Activated CD8-positive, alpha-beta T cell treated with anti-CD3 and anti-CD28 coated beads for 36 hours (primary cell): ENCODE results near the gene SUCLG2. TPM values are rescaled to one million over a fixed set of nuclear protein-coding genes. Genes with fewer than 3 reads are reported as not detected.

Experiments used
- ATAC-seq: fragments of 200-7000 bp; cut with Tn5 transposase; one replicate; pipeline ENCODE4 v1.10.0; 2021; ENCODE audit warnings: mild to moderate bottlenecking, moderate library complexity
- CTCF ChIA-PET: fragments of 350-600 bp; sonication (Branson Sonifier 250); formaldehyde crosslinking; loops from one replicate; lab custom pipeline; 2021; ENCODE audit warnings: antibody characterized with exemption; lab: Charles Lee
- POLR2A ChIA-PET: fragments of 350-600 bp; sonication (Branson Sonifier 250); formaldehyde crosslinking; loops from one replicate; lab custom pipeline; 2021; ENCODE audit warnings: antibody characterized with exemption; lab: Charles Lee
- DNase-seq: peaks from one replicate; pipeline ENCODE4 v3.0.0-alpha.2; 2020
- H3K27ac Mint-ChIP-seq: one replicate; pipeline ENCODE4 v1.8.0; 2021; ENCODE audit warnings: mild to moderate bottlenecking, mixed read lengths
- H3K27me3 Mint-ChIP-seq: one replicate; pipeline ENCODE4 v1.8.0; 2021; ENCODE audit warnings: mixed read lengths
- H3K36me3 Mint-ChIP-seq: one replicate; pipeline ENCODE4 v1.8.0; 2021; ENCODE audit warnings: low read depth, mixed read lengths
- H3K4me1 Mint-ChIP-seq: one replicate; pipeline ENCODE4 v1.8.0; 2021; ENCODE audit warnings: low read depth, mixed read lengths
- H3K4me3 Mint-ChIP-seq: one replicate; pipeline ENCODE4 v1.8.0; 2021; ENCODE audit warnings: mild to moderate bottlenecking, moderate library complexity, mixed read lengths
- H3K9me3 Mint-ChIP-seq: one replicate; pipeline ENCODE4 v1.8.0; 2021; ENCODE audit warnings: mixed read lengths
- CTCF ChIP-seq: fragments of 200-600 bp; IDR thresholded peaks from one replicate; pipeline ENCODE4 v1.8.0; 2022; ENCODE audit warnings: antibody characterized with exemption, mild to moderate bottlenecking
- intact Hi-C: fragments of 100-400 bp; cut with micrococcal nuclease; formaldehyde crosslinking; loops from one replicate; pipeline ENCODE4 v1.10.0; 2022
- total RNA-seq, 2 experiments: library from RNA; stranded (reverse); gene quantifications; one replicate each; pipeline ENCODE4 v1.2.3, GENCODE V29; 2021

SUCLG2 gene
- total RNA-seq, 2 experiments from 2014 or later: 61.3 to 65.5 TPM

GRCh38 chr3:67349551-67350174, 304.7 kb downstream of the SUCLG2 start:
- ChIA-PET CTCF (no interaction called here), POLR2A (no interaction called here)
- no peak for TF ChIP-seq CTCF
- H3K36me3 Mint-ChIP-seq: no peaks in the 10 kb centered on the region
- intact Hi-C loops: no loop called here
- H3K4me1 Mint-ChIP-seq: peaks cover 14% of the 10 kb centered on the region
- DNase-seq: peak; percentile 67
- ATAC-seq: peak; percentile 95
- H3K4me3 Mint-ChIP-seq: no peak overlapping the region
- H3K27me3 Mint-ChIP-seq: peaks cover 7% of the 10 kb centered on the region
- peak overlapping the region; percentile 57 for H3K27ac Mint-ChIP-seq
- H3K9me3 Mint-ChIP-seq: peaks cover 8% of the 10 kb centered on the region

GRCh38 chr3:67346081-67346480, 308.3 kb downstream of the SUCLG2 start:
- H3K4me1 Mint-ChIP-seq: peaks cover 14% of the 10 kb centered on the region
- intact Hi-C loops: no loop called here
- H3K27me3 Mint-ChIP-seq: peaks cover 7% of the 10 kb centered on the region
- peaks cover 18% of the 10 kb centered on the region for H3K9me3 Mint-ChIP-seq
- ChIA-PET POLR2A (no interaction called here), CTCF (no interaction called here)
- DNase-seq (no peak), ATAC-seq (no peak)
- TF ChIP-seq CTCF: no peak
- no peak overlapping the region for H3K27ac Mint-ChIP-seq
- no peak overlapping the region for H3K4me3 Mint-ChIP-seq
- H3K36me3 Mint-ChIP-seq: no peaks in the 10 kb centered on the region

- DNase-seq (no peak), ATAC-seq (no peak)
- peaks cover 10% of the 10 kb centered on the region for H3K4me1 Mint-ChIP-seq
- peaks cover 33% of the 10 kb centered on the region for H3K9me3 Mint-ChIP-seq
- ChIA-PET CTCF (no interaction called here), POLR2A (no interaction called here)
- H3K4me3 Mint-ChIP-seq: no peak overlapping the region
- peaks cover 6% of the 10 kb centered on the region for H3K36me3 Mint-ChIP-seq
- no peak overlapping the region for H3K27ac Mint-ChIP-seq
- no peak for TF ChIP-seq CTCF
- intact Hi-C loops: no loop called here
- H3K27me3 Mint-ChIP-seq: peaks cover 10% of the 10 kb centered on the region
These were observed 318.6 kb downstream of the SUCLG2 start for GRCh38 chr3:67335813-67336212.

- H3K36me3 Mint-ChIP-seq: peaks cover 6% of the 10 kb centered on the region
- DNase-seq (no peak), ATAC-seq (peak; percentile 27)
- intact Hi-C loops: no loop called here
- POLR2A ChIA-PET: no interaction called here
- H3K27me3 Mint-ChIP-seq: peaks cover 10% of the 10 kb centered on the region
- peaks cover 22% of the 10 kb centered on the region for H3K9me3 Mint-ChIP-seq
- H3K4me3 Mint-ChIP-seq: no peak overlapping the region
- peaks cover 15% of the 10 kb centered on the region for H3K4me1 Mint-ChIP-seq
- H3K27ac Mint-ChIP-seq: no peak overlapping the region
- CTCF ChIA-PET: no interaction called here
- no peak for TF ChIP-seq CTCF
These were observed 319.8 kb downstream of the SUCLG2 start for GRCh38 chr3:67334588-67334987.

GRCh38 chr3:67329358-67329757, 325.1 kb downstream of the SUCLG2 start:
- no peak overlapping the region for H3K4me3 Mint-ChIP-seq
- peak overlapping the region; percentile 5 for H3K27ac Mint-ChIP-seq
- intact Hi-C loops: no loop called here
- TF ChIP-seq CTCF: no peak
- ChIA-PET CTCF (interaction anchor here (1.5 kb wide), 1 partner anchor 391 kb away, joined by 3 read pairs; no protein-coding TSS in a partner anchor), POLR2A (no interaction called here)
- peaks cover 21% of the 10 kb centered on the region for H3K4me1 Mint-ChIP-seq
- H3K36me3 Mint-ChIP-seq: no peaks in the 10 kb centered on the region
- ATAC-seq (peak; percentile 94), DNase-seq (peak; percentile 79)
- peaks cover 9% of the 10 kb centered on the region for H3K27me3 Mint-ChIP-seq
- H3K9me3 Mint-ChIP-seq: no peaks in the 10 kb centered on the region
